ENCODE measurements around the gene ZFP62.
"Not testable (repeated sequence)": the region's sequence is repeated elsewhere in the genome, so short reads cannot be mapped to it uniquely, and the experiment has no call there.

Gene ZFP62

GRCh38 chr5:180830253-180831138 is 30.6 kb downstream of the ZFP62 start:
- DNase-seq = peak; percentile 40

- DNase-seq = no peak
These were observed 31.4 kb downstream of the ZFP62 start for GRCh38 chr5:180829726-180830125.

GRCh38 chr5:180828756-180829531 is 32.1 kb downstream of the ZFP62 start:
- DNase-seq = not testable (repeated sequence)

- not testable (repeated sequence) for DNase-seq
These were observed 33.7 kb downstream of the ZFP62 start for GRCh38 chr5:180827374-180827773.

GRCh38 chr5:180825768-180826525 is 35.1 kb downstream of the ZFP62 start:
- DNase-seq = peak; percentile 87

GRCh38 chr5:180824630-180825476 is 36.2 kb downstream of the ZFP62 start:
- peak; percentile 24 for DNase-seq

GRCh38 chr5:180823940-180824629 is 37.0 kb downstream of the ZFP62 start:
- DNase-seq = no peak

GRCh38 chr5:180823346-180823745 is 37.7 kb downstream of the ZFP62 start:
- no peak for DNase-seq

- no peak for DNase-seq
These were observed 39.5 kb downstream of the ZFP62 start for GRCh38 chr5:180821538-180821937.

- DNase-seq = no peak
These were observed 40.2 kb downstream of the ZFP62 start for GRCh38 chr5:180820788-180821321.

GRCh38 chr5:180818677-180819341 is 42.3 kb downstream of the ZFP62 start:
- DNase-seq = no peak

- no peak for DNase-seq
These were observed 43.0 kb downstream of the ZFP62 start for GRCh38 chr5:180817893-180818674.

GRCh38 chr5:180816608-180817534 is 44.2 kb downstream of the ZFP62 start:
- no peak for DNase-seq

- DNase-seq = no peak
These were observed 45.7 kb downstream of the ZFP62 start for GRCh38 chr5:180815293-180815917.

- DNase-seq = no peak
These were observed 47.7 kb downstream of the ZFP62 start for GRCh38 chr5:180813420-180813819.

GRCh38 chr5:180811623-180812124 is 49.4 kb downstream of the ZFP62 start:
- no peak for DNase-seq

GRCh38 chr5:180810959-180811622 is 50.0 kb downstream of the ZFP62 start:
- peak; percentile 44 for DNase-seq

Measured in fibroblast of skin of scalp (primary cell).